Spleen (tissue), 11 donors: ENCODE results near the gene NPY2R. TPM values are rescaled to one million over a fixed set of nuclear protein-coding genes. Genes with fewer than 3 reads are reported as not detected.

ENCODE experiments used
- DNase-seq: peaks from one replicate; pipeline ENCODE4 v3.0.0-alpha.2; 2020
- H3K27ac ChIP-seq, 8 donors: fragments of 200-600 bp; sonication (generic) in 7 of 8; 1 replicate in 4 of 8; 2 replicates in 4 of 8; pipeline versions ENCODE4 v1.5.0 to v1.8.0; 2016 to 2021; ENCODE audit warnings: inconsistent platforms in 4 of 8, mild to moderate bottlenecking in 4 of 8, moderate library complexity in 1 of 8
- H3K27me3 ChIP-seq, 7 donors: fragments of 200-600 bp; sonication (generic) in 6 of 7; replicated peaks in 1 of 7; 1 replicate in 4 of 7; 2 replicates in 3 of 7; pipeline versions ENCODE4 v1.5.0 to v1.8.0; 2016 to 2021; ENCODE audit warnings: inconsistent platforms in 3 of 7, mild to moderate bottlenecking in 1 of 7
- H3K36me3 ChIP-seq, 6 donors: fragments of 200-600 bp; sonication (generic) in 5 of 6; 1 replicate in 4 of 6; 2 replicates in 2 of 6; pipeline versions ENCODE4 v1.5.0 to v1.8.0; 2016 to 2021; ENCODE audit warnings: inconsistent platforms in 2 of 6
- H3K4me1 ChIP-seq, 6 donors: fragments of 200-600 bp; sonication (generic) in 5 of 6; 1 replicate in 3 of 6; 2 replicates in 3 of 6; pipeline versions ENCODE4 v1.5.0 to v1.8.0; 2016 to 2021; ENCODE audit warnings: inconsistent platforms in 3 of 6
- H3K4me3 ChIP-seq, 8 donors: fragments of 200-600 bp; sonication (generic) in 7 of 8; 1 replicate in 4 of 8; 2 replicates in 4 of 8; pipeline versions ENCODE4 v1.5.0 to v1.8.0; 2016 to 2021; ENCODE audit warnings: inconsistent platforms in 4 of 8, mild to moderate bottlenecking in 4 of 8, moderate library complexity in 2 of 8
- H3K9me3 ChIP-seq, 8 donors: fragments of 200-600 bp; sonication (generic) in 7 of 8; 1 replicate in 4 of 8; 2 replicates in 4 of 8; pipeline versions ENCODE4 v1.5.0 to v1.8.0; 2016 to 2021; ENCODE audit warnings: inconsistent platforms in 4 of 8
- CTCF ChIP-seq, 11 experiments: fragments of 200-600 bp in 7 of 11; fragments of 450-650 bp in 4 of 11; sonication (generic) in 4 of 11; IDR thresholded peaks in 8 of 11; conservative IDR thresholded peaks in 3 of 11; 1 replicate in 7 of 11; 2 replicates in 4 of 11; pipeline versions ENCODE4 v1.4.0 to v1.8.0; 2016 to 2021; ENCODE audit warnings: antibody characterized with exemption in 11 of 11, inconsistent platforms in 4 of 11, mild to moderate bottlenecking in 1 of 11
- POLR2A ChIP-seq, 3 donors: fragments of 450-650 bp; IDR thresholded peaks; one replicate each; pipeline ENCODE4 v1.5.1; 2017; ENCODE audit warnings: antibody characterized with exemption in 3 of 3, mild to moderate bottlenecking in 1 of 3
- POLR2AphosphoS5 ChIP-seq, 3 donors: sonication (generic); formaldehyde crosslinking; IDR thresholded peaks; one replicate each; pipeline ENCODE4 v1.5.1; 2017; ENCODE audit warnings: antibody characterized with exemption in 3 of 3
- WGBS, 5 donors: extraction: QIAGEN DNeasy Blood & Tissue Kit in 3 of 5; methylation state at CpG; one replicate each; pipeline versions ENCODE4 v1.1.5 to v1.1.7; 2013 to 2018; 5-methylcytosine and 5-hydroxymethylcytosine counted together
- intact Hi-C: fragments of 100-400 bp; cut with DNase I; formaldehyde crosslinking; loops from one replicate; pipeline ENCODE4 v1.15.0; 2023; ENCODE audit warnings: low total_unique reads
- polyA plus RNA-seq, 3 donors: library from polyadenylated mRNA; stranded (reverse); fragments of 200-250 nt; gene quantifications; one replicate each; pipeline ENCODE4 v1.2.1, GENCODE V29; 2013
- total RNA-seq, 7 donors: library from RNA; depleted of rRNA in 3 of 7; stranded (reverse); fragments of >200 nt in 3 of 7; fragmentation: NEBNext Ultra II Directional in 4 of 7; extraction: Animal tissue kit (Norgen Biotek cat#: 25700) in 4 of 7; gene quantifications; one replicate each; pipeline versions ENCODE4 v1.1.0 to v1.2.1, GENCODE V29; 2016 to 2021
- donor health status: healthy with polysubstance abuse.
- donor health status: DM: no; HTN: no; CAD: no; lungs with moderate emphysema.
- donor health status: DM: no; HTN: no; CAD: no.
- donor health status: Bipolar disorder and iron deficiency.
- donor health status: healthy.
- donor health status: DM: no; HTN: no; CAD: no.
- donor health status: DM: yes; HTN: yes; CAD: no.

The NPY2R gene
- total and polyA plus RNA-seq, 10 donors: 0.02 to 1.5 (median 0.03) TPM; not detected in 7

- WGBS, 5 donors: 75 to 84% (median 78%) methylated on average over 5 of the region's 5 CpGs
- Histone ChIP-seq H3K36me3 (no peaks in the 10 kb centered on the region), H3K27me3 (no peaks in the 10 kb centered on the region), H3K27ac (no peak overlapping the region), H3K9me3 (no peaks in the 10 kb centered on the region), H3K4me3 (no peak overlapping the region), H3K4me1 (no peaks in the 10 kb centered on the region)
- intact Hi-C loops: no loop called here
- no peak for DNase-seq
- no peak for TF ChIP-seq CTCF (IDR thresholded peaks at IDR 0.05 in 8 of 11, conservative IDR thresholded peaks at IDR 0.05 in 3 of 11)
- TF ChIP-seq POLR2A (IDR thresholded peaks at IDR 0.05): no peak
- no peak for TF ChIP-seq POLR2AphosphoS5 (IDR thresholded peaks at IDR 0.05)
Measured at GRCh38 chr4:155220025-155220424, 11.6 kb downstream of the NPY2R start.

- intact Hi-C loops: no loop called here
- no peak for DNase-seq
Measured at GRCh38 chr4:155227131-155227530, 18.7 kb downstream of the NPY2R start.

GRCh38 chr4:155228713-155229112 lies 20.3 kb downstream of the NPY2R start:
- H3K4me1 ChIP-seq: no peaks in the 10 kb centered on the region
- TF ChIP-seq POLR2A (IDR thresholded peaks at IDR 0.05) (no peak), CTCF (IDR thresholded peaks at IDR 0.05 in 8 of 11, conservative IDR thresholded peaks at IDR 0.05 in 3 of 11) (no peak), POLR2AphosphoS5 (IDR thresholded peaks at IDR 0.05) (no peak)
- DNase-seq: no peak
- H3K27me3 ChIP-seq: no peaks in the 10 kb centered on the region
- no peaks in the 10 kb centered on the region for H3K36me3 ChIP-seq
- H3K27ac ChIP-seq: no peak overlapping the region
- no peak overlapping the region for H3K4me3 ChIP-seq
- intact Hi-C loops: no loop called here
- H3K9me3 ChIP-seq: no peaks in the 10 kb centered on the region

More at GRCh38 chr4:155227131-155227530, 18.7 kb downstream of the NPY2R start:
- TF ChIP-seq POLR2AphosphoS5 (IDR thresholded peaks at IDR 0.05): no peak
- no peak for TF ChIP-seq POLR2A (IDR thresholded peaks at IDR 0.05)
- no peak for TF ChIP-seq CTCF (IDR thresholded peaks at IDR 0.05 in 8 of 11, conservative IDR thresholded peaks at IDR 0.05 in 3 of 11)
- H3K27ac ChIP-seq: no peak overlapping the region
- 21 to 44% (median 35%) methylated on average over 2 of the region's 2 CpGs for WGBS, 5 donors
- no peaks in the 10 kb centered on the region for H3K4me1 ChIP-seq
- no peaks in the 10 kb centered on the region for H3K36me3 ChIP-seq
- no peaks in the 10 kb centered on the region for H3K9me3 ChIP-seq
- no peaks in the 10 kb centered on the region for H3K27me3 ChIP-seq
- H3K4me3 ChIP-seq: no peak overlapping the region

GRCh38 chr4:155232432-155232831 lies 24.0 kb downstream of the NPY2R start:
- H3K27me3 ChIP-seq: no peaks in the 10 kb centered on the region
- intact Hi-C loops: no loop called here
- no peaks in the 10 kb centered on the region for H3K36me3 ChIP-seq
- no peak overlapping the region for H3K27ac ChIP-seq
- no peaks in the 10 kb centered on the region for H3K4me1 ChIP-seq
- no peak overlapping the region for H3K4me3 ChIP-seq
- peaks cover 0 to 5% (median 0%) of the 10 kb centered on the region in 8 donors for H3K9me3 ChIP-seq
- TF ChIP-seq POLR2A (IDR thresholded peaks at IDR 0.05): no peak
- no peak for TF ChIP-seq POLR2AphosphoS5 (IDR thresholded peaks at IDR 0.05)
- no peak for TF ChIP-seq CTCF (IDR thresholded peaks at IDR 0.05 in 8 of 11, conservative IDR thresholded peaks at IDR 0.05 in 3 of 11)
- DNase-seq: no peak
